Measurements from ENCODE around the gene MET. TPM values are rescaled to one million over a fixed set of nuclear protein-coding genes. Genes with fewer than 3 reads are reported as not detected.

Gene MET
- total and polyA plus RNA-seq, 9 donors, result 1.3 to 33.9 (median 5.8) TPM

GRCh38 chr7:116673457-116673865 is 1.5 kb downstream of the MET start:
- H3K27me3 ChIP-seq, result no peaks in the 10 kb centered on the region
- intact Hi-C loops (cut with DNase I), result no loop called here
- 55 to 65% (median 63%) methylated on average over 3 of the region's 3 CpGs for WGBS, 3 donors
- TF ChIP-seq CTCF (IDR thresholded peaks at IDR 0.05), result no peak
- no peak for TF ChIP-seq EP300 (IDR thresholded peaks at IDR 0.05)
- no peak overlapping the region for H3K4me3 ChIP-seq
- DNase-seq, result no peak
- no peaks in the 10 kb centered on the region for H3K36me3 ChIP-seq
- peaks cover 1% of the 10 kb centered on the region for H3K4me1 ChIP-seq (ENCODE audit: insufficient read depth)
- H3K27ac ChIP-seq, result no peak overlapping the region
- H3K9me3 ChIP-seq, result no peaks in the 10 kb centered on the region

- 77 to 85% (median 83%) methylated on average over 7 of the region's 7 CpGs for WGBS, 3 donors
- no peak for TF ChIP-seq CTCF (IDR thresholded peaks at IDR 0.05)
- TF ChIP-seq POLR2A (IDR thresholded peaks at IDR 0.05), result no peak
- TF ChIP-seq EP300 (IDR thresholded peaks at IDR 0.05), result no peak
- DNase-seq, result no peak
- H3K9me3 ChIP-seq, result no peaks in the 10 kb centered on the region
- H3K36me3 ChIP-seq, result no peaks in the 10 kb centered on the region
- no peak overlapping the region for H3K4me3 ChIP-seq
- no peaks in the 10 kb centered on the region for H3K27me3 ChIP-seq
- H3K27ac ChIP-seq, result no peak overlapping the region
- intact Hi-C loops (cut with DNase I), result no loop called here
- peaks cover 1% of the 10 kb centered on the region for H3K4me1 ChIP-seq (ENCODE audit: insufficient read depth)
Observed at GRCh38 chr7:116674508-116675173, 2.6 kb downstream of the MET start.

- no peaks in the 10 kb centered on the region for H3K36me3 ChIP-seq
- peaks cover 1% of the 10 kb centered on the region for H3K4me1 ChIP-seq (ENCODE audit: insufficient read depth)
- no peak overlapping the region for H3K27ac ChIP-seq
- H3K4me3 ChIP-seq, result no peak overlapping the region
- H3K9me3 ChIP-seq, result no peaks in the 10 kb centered on the region
- 81 to 82% (median 81%) methylated on average over 6 of the region's 6 CpGs for WGBS, 3 donors
- intact Hi-C loops (cut with DNase I), result no loop called here
- H3K27me3 ChIP-seq, result no peaks in the 10 kb centered on the region
- no peak for DNase-seq
- no peak for TF ChIP-seq CTCF (IDR thresholded peaks at IDR 0.05)
- TF ChIP-seq POLR2A (IDR thresholded peaks at IDR 0.05), result no peak
- no peak for TF ChIP-seq EP300 (IDR thresholded peaks at IDR 0.05)
Observed at GRCh38 chr7:116675812-116676355, 3.9 kb downstream of the MET start.

DNA sequence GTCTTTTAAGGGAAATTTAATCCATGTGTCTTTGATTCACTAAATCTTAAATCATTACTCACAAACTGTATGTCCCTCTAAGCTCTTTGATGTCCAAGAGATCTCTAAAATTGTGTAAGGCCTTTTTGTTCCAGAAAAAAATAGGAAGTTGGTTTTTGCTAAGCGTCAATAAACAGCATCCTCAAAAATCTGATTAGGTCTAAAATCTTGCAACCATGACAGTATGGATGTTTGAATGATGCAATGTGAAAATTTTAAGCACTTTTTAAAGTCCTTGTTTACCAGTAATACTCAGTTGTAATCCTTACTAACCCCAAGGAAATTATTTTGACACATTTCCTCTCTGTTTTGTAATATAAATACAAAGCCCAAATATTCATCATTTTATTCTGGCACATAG is 6.8 kb downstream of the MET start:
- TF ChIP-seq EP300 (IDR thresholded peaks at IDR 0.05), result no peak
- no peak for TF ChIP-seq POLR2A (IDR thresholded peaks at IDR 0.05)
- no peak for TF ChIP-seq CTCF (IDR thresholded peaks at IDR 0.05)
- Histone ChIP-seq H3K4me1 (ENCODE audit: insufficient read depth) (no peaks in the 10 kb centered on the region), H3K9me3 (no peaks in the 10 kb centered on the region), H3K27ac (no peak overlapping the region), H3K27me3 (no peaks in the 10 kb centered on the region), H3K36me3 (no peaks in the 10 kb centered on the region), H3K4me3 (no peak overlapping the region)
- WGBS, 3 donors, result 90 to 95% (median 92%) methylated on average over 1 of the region's 1 CpG
- intact Hi-C loops (cut with DNase I), result no loop called here
- no peak for DNase-seq
